Measurements from ENCODE around the gene SLC24A3. TPM values are rescaled to one million over a fixed set of nuclear protein-coding genes. Genes with fewer than 3 reads are reported as not detected.

The SLC24A3 gene
- polyA plus RNA-seq, 4 donors = 1.6 to 4.0 (median 3.8) TPM; not detected in 1

DNA sequence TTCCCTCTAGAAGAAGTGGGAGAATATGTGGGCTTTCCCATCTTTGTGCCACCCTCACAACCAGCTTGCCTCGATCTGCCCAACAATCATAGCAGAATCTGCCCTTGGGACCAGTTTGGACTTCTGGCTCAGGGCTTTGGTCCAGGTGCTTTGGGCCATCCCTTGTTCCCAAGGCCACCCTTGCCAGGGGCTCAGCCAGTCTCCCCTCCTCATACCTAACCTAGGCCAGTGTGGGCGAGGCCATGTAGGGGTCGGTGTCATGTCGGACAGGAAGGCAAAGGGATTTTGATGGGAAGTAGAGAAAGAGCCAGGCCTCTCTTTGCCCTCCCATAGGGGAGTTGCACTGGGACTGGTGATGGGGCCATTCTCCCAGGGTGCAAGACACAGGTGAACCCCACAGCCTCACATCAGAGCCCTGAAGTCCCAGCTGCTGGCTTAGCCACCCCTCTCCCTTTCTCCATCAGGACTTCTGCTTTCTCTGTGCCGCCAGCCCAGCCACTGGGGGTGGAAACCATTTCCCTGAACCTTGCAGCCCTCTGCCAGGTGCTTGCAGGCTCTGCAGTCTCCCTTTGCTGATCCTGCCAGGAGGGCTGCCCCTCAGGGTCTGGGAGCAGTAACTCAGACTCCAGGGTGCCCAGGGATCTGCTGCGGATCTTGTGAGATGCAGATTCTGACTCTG lies 60.7 kb downstream of the SLC24A3 start:
- Histone ChIP-seq H3K4me3 (ENCODE audit: low read depth in 1 of 3, low read length in 3 of 3) (no peak overlapping the region), H3K9me3 (ENCODE audit: control insufficient read depth in 2 of 2, insufficient read depth in 1 of 2, low read depth in 1 of 2, low read length in 1 of 2) (no peaks in the 10 kb centered on the region), H3K27ac (ENCODE audit: low read depth in 1 of 3, low read length in 2 of 3) (no peak overlapping the region), H3K4me1 (ENCODE audit: control insufficient read depth in 3 of 3, insufficient read depth in 2 of 3, low read depth in 1 of 3, low read length in 2 of 3) (peaks cover 0 to 17% (median 5%) of the 10 kb centered on the region in 3 donors), H3K36me3 (ENCODE audit: control insufficient read depth in 3 of 3, insufficient read depth in 2 of 3, low read depth in 1 of 3, low read length in 3 of 3) (no peaks in the 10 kb centered on the region), H3K27me3 (ENCODE audit: control insufficient read depth in 3 of 3, insufficient read depth in 3 of 3, low read length in 3 of 3) (no peaks in the 10 kb centered on the region)
- DNase-seq = no peak
- 82 to 86% (median 86%) methylated on average over 6 of the region's 6 CpGs for WGBS, 3 donors
- no peak for FAIRE-seq

DNA sequence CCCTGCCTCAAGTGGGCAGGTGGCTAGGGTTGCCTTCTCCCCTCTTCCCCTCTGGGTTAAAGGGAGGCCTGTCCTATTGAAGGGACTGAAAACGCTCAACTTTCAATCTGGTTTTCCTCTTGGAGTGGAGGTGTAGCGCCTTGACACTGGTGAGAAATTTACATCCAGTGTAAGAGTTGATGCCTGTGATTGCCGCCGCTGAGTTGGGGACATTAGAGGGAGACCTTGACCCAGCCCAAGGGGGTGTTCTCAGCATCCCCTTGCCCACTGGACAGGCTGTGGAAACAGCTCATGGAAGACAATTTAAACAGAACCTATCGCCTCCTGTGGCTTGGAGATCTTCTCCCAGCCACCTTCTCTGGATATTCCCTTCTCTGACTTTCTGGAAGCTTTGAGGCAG lies 61.6 kb downstream of the SLC24A3 start:
- DNase-seq (no peak), FAIRE-seq (no peak)
- Histone ChIP-seq H3K27me3 (ENCODE audit: control insufficient read depth in 3 of 3, insufficient read depth in 3 of 3, low read length in 3 of 3) (no peaks in the 10 kb centered on the region), H3K27ac (ENCODE audit: low read depth in 1 of 3, low read length in 2 of 3) (peak overlapping the region in 1 of 3 donors; percentile 3), H3K4me3 (ENCODE audit: low read depth in 1 of 3, low read length in 3 of 3) (no peak overlapping the region), H3K4me1 (ENCODE audit: control insufficient read depth in 3 of 3, insufficient read depth in 2 of 3, low read depth in 1 of 3, low read length in 2 of 3) (peaks cover 0 to 17% (median 5%) of the 10 kb centered on the region in 3 donors), H3K9me3 (ENCODE audit: control insufficient read depth in 2 of 2, insufficient read depth in 1 of 2, low read depth in 1 of 2, low read length in 1 of 2) (no peaks in the 10 kb centered on the region), H3K36me3 (ENCODE audit: control insufficient read depth in 3 of 3, insufficient read depth in 2 of 3, low read depth in 1 of 3, low read length in 3 of 3) (no peaks in the 10 kb centered on the region)
- WGBS, 3 donors = 89 to 92% (median 90%) methylated on average over 5 of the region's 5 CpGs

DNA sequence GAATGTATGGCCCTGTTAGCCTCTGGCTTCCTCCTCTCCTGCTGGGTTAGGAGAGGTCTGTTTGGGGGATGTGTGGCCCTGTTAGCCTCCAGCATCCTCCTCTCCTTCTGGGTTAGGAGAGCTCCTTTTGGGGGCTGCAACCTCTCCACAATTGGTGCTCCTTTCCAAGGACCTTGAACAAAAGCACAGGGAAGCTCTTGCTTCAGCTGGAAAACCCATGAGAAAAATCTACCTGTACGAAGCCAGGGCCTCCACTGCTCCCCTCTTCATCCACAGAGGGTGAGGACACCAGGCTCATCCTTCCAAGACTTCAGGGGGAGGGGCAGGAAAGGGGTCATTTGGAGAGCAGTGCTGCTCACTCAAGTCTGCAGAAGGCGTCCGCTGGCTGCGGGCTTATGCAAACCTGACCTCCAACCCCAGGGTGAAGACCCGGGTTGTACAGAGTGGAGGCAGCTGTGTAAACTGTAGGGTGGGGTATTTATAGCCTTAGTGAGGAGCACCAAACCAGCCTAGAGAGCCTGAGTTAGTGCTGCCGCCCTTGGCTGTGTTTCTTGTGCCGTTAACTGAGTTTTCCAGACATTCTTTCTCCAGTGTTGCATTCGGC lies 62.1 kb downstream of the SLC24A3 start:
- DNase-seq = peak in 1 of 2 donors; percentile 6
- H3K4me3 ChIP-seq (ENCODE audit: low read depth in 1 of 3, low read length in 3 of 3) = no peak overlapping the region
- WGBS, 3 donors = 16 to 37% (median 30%) methylated on average over 8 of the region's 8 CpGs
- no peaks in the 10 kb centered on the region for H3K27me3 ChIP-seq (ENCODE audit: control insufficient read depth in 3 of 3, insufficient read depth in 3 of 3, low read length in 3 of 3)
- FAIRE-seq = no peak
- H3K36me3 ChIP-seq (ENCODE audit: control insufficient read depth in 3 of 3, insufficient read depth in 2 of 3, low read depth in 1 of 3, low read length in 3 of 3) = no peaks in the 10 kb centered on the region
- no peaks in the 10 kb centered on the region for H3K9me3 ChIP-seq (ENCODE audit: control insufficient read depth in 2 of 2, insufficient read depth in 1 of 2, low read depth in 1 of 2, low read length in 1 of 2)
- H3K27ac ChIP-seq (ENCODE audit: low read depth in 1 of 3, low read length in 2 of 3) = peak overlapping the region in 2 of 3 donors; percentile 3 to 61
- peaks cover 0 to 17% (median 5%) of the 10 kb centered on the region in 3 donors for H3K4me1 ChIP-seq (ENCODE audit: control insufficient read depth in 3 of 3, insufficient read depth in 2 of 3, low read depth in 1 of 3, low read length in 2 of 3)

DNA sequence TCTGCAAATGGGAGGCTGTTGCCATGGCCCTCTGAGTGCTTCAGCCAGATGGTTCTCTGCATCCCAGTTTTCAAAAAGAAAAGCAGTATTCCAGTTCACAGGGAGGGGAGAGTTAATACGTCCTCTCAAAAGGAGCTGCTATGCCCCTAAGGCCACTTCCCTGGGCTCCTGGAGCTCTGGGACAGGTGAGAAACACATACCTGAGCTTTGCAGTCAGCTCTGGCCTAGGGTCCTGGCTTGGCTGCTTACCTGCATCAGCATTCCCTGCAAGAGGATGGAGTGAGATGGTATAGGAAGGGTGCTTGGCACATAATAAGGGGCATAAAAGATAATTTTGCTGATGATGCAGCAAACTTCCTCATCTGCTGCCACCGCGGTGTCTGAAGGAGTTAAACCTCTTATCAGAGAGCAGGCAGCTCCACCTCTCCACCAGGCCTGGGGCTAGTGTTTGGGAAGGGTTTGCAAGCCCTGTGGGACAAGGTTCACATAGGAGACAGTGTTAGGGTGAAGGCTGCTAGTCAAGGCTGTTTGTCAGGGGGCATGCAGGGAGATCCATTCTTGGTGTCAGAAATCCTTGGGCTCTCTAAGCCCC lies 62.7 kb downstream of the SLC24A3 start:
- no peak for FAIRE-seq
- Histone ChIP-seq H3K36me3 (ENCODE audit: control insufficient read depth in 3 of 3, insufficient read depth in 2 of 3, low read depth in 1 of 3, low read length in 3 of 3) (no peaks in the 10 kb centered on the region), H3K27me3 (ENCODE audit: control insufficient read depth in 3 of 3, insufficient read depth in 3 of 3, low read length in 3 of 3) (no peaks in the 10 kb centered on the region), H3K4me3 (ENCODE audit: low read depth in 1 of 3, low read length in 3 of 3) (no peak overlapping the region), H3K9me3 (ENCODE audit: control insufficient read depth in 2 of 2, insufficient read depth in 1 of 2, low read depth in 1 of 2, low read length in 1 of 2) (no peaks in the 10 kb centered on the region), H3K4me1 (ENCODE audit: control insufficient read depth in 3 of 3, insufficient read depth in 2 of 3, low read depth in 1 of 3, low read length in 2 of 3) (peaks cover 0 to 17% (median 3%) of the 10 kb centered on the region in 3 donors), H3K27ac (ENCODE audit: low read depth in 1 of 3, low read length in 2 of 3) (peak overlapping the region in 2 of 3 donors; percentile 61 to 63)
- DNase-seq = no peak
- WGBS, 3 donors = 10 to 29% (median 23%) methylated on average over 3 of the region's 3 CpGs

DNA sequence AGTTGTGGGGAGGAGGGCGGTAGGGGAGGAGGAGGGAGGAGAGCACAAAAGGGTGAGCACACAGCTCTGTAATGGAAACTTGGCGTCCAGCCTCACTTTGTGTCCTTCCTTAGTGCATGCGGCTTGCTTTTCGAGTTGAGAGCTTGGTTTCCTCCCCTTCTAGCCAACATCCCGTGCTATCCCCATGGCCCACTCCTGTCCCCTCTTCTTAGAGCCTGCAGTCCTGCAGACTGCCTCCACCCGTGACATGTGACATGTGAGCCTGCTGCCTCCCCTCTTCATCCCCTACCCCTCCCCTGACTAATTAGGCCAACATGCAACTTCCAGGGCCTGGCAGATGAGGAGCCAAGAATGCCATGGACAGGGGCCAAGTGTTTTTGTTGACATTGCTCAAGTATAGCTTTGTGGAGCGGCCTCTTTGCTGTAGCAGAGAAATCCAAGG lies 63.2 kb downstream of the SLC24A3 start:
- 14 to 32% (median 20%) methylated on average over 7 of the region's 7 CpGs for WGBS, 3 donors
- H3K27ac ChIP-seq (ENCODE audit: low read depth in 1 of 3, low read length in 2 of 3) = peak overlapping the region in 2 of 3 donors; percentile 61 to 63
- H3K4me3 ChIP-seq (ENCODE audit: low read depth in 1 of 3, low read length in 3 of 3) = no peak overlapping the region
- FAIRE-seq = no peak
- no peaks in the 10 kb centered on the region for H3K9me3 ChIP-seq (ENCODE audit: control insufficient read depth in 2 of 2, insufficient read depth in 1 of 2, low read depth in 1 of 2, low read length in 1 of 2)
- DNase-seq = peak; percentile 49 to 54
- peaks cover 0 to 17% (median 3%) of the 10 kb centered on the region in 3 donors for H3K4me1 ChIP-seq (ENCODE audit: control insufficient read depth in 3 of 3, insufficient read depth in 2 of 3, low read depth in 1 of 3, low read length in 2 of 3)
- no peaks in the 10 kb centered on the region for H3K27me3 ChIP-seq (ENCODE audit: control insufficient read depth in 3 of 3, insufficient read depth in 3 of 3, low read length in 3 of 3)
- H3K36me3 ChIP-seq (ENCODE audit: control insufficient read depth in 3 of 3, insufficient read depth in 2 of 3, low read depth in 1 of 3, low read length in 3 of 3) = no peaks in the 10 kb centered on the region

DNA sequence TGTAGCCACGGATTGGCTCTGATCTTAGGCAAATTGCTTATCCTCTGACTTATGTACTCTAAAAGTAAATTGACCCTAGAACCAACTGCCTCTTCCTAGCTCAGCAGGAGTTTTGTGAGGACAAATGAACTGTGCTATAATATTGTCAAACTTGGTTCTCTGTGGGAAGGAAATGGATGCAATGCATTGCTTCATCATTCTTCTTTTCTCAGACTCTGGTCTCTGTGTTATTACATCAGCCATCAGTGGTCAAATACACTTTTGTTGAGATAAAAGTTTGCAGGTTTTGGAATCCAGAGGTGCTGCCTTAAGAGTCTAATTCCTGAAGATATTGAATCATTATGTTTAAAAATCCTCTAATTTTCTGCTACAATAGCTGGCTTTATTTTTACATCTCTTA lies 64.9 kb downstream of the SLC24A3 start:
- Histone ChIP-seq H3K27me3 (ENCODE audit: control insufficient read depth in 3 of 3, insufficient read depth in 3 of 3, low read length in 3 of 3) (no peaks in the 10 kb centered on the region), H3K4me3 (ENCODE audit: low read depth in 1 of 3, low read length in 3 of 3) (no peak overlapping the region), H3K9me3 (ENCODE audit: control insufficient read depth in 2 of 2, insufficient read depth in 1 of 2, low read depth in 1 of 2, low read length in 1 of 2) (no peaks in the 10 kb centered on the region), H3K4me1 (ENCODE audit: control insufficient read depth in 3 of 3, insufficient read depth in 2 of 3, low read depth in 1 of 3, low read length in 2 of 3) (peaks cover 0 to 17% (median 3%) of the 10 kb centered on the region in 3 donors), H3K27ac (ENCODE audit: low read depth in 1 of 3, low read length in 2 of 3) (no peak overlapping the region), H3K36me3 (ENCODE audit: control insufficient read depth in 3 of 3, insufficient read depth in 2 of 3, low read depth in 1 of 3, low read length in 3 of 3) (peaks cover 0 to 2% (median 0%) of the 10 kb centered on the region in 3 donors)
- 74 to 76% (median 75%) methylated on average over 1 of the region's 1 CpG for WGBS, 3 donors
- FAIRE-seq (no peak), DNase-seq (no peak)

DNA sequence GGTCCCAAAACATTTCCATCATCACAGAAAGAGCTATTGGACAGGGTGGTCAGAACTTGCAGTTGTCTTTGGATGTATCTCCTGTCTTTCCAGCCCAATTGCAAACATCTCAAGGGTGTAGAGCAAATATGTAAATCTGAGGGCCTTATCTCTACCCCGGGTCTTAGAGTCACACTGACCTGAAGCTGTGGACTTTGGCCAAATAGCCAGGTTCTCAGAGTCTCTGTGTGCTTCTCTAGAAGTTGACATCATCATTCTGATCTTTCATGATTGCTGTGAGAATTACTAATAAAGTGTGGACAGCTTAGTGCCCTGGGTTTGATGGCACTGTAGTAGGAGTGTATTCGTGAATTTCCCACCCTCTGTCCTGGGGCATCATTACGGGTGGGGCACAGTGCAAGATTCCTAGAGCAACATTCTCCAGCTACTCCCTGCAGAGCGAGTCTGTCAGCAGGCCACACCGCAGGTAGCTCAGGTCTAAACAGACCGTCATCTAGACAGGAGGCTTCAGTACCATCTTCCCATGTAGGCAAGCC lies 71.1 kb downstream of the SLC24A3 start:
- 64 to 80% (median 76%) methylated on average over 6 of the region's 6 CpGs for WGBS, 3 donors
- Histone ChIP-seq H3K36me3 (ENCODE audit: control insufficient read depth in 3 of 3, insufficient read depth in 2 of 3, low read depth in 1 of 3, low read length in 3 of 3) (peaks cover 0 to 2% (median 0%) of the 10 kb centered on the region in 3 donors), H3K27me3 (ENCODE audit: control insufficient read depth in 3 of 3, insufficient read depth in 3 of 3, low read length in 3 of 3) (no peaks in the 10 kb centered on the region), H3K4me3 (ENCODE audit: low read depth in 1 of 3, low read length in 3 of 3) (no peak overlapping the region), H3K27ac (ENCODE audit: low read depth in 1 of 3, low read length in 2 of 3) (no peak overlapping the region), H3K9me3 (ENCODE audit: control insufficient read depth in 2 of 2, insufficient read depth in 1 of 2, low read depth in 1 of 2, low read length in 1 of 2) (no peaks in the 10 kb centered on the region), H3K4me1 (ENCODE audit: control insufficient read depth in 3 of 3, insufficient read depth in 2 of 3, low read depth in 1 of 3, low read length in 2 of 3) (peaks cover 0 to 3% (median 0%) of the 10 kb centered on the region in 3 donors)
- FAIRE-seq = no peak
- peak in 1 of 2 donors; percentile 8 for DNase-seq

DNA sequence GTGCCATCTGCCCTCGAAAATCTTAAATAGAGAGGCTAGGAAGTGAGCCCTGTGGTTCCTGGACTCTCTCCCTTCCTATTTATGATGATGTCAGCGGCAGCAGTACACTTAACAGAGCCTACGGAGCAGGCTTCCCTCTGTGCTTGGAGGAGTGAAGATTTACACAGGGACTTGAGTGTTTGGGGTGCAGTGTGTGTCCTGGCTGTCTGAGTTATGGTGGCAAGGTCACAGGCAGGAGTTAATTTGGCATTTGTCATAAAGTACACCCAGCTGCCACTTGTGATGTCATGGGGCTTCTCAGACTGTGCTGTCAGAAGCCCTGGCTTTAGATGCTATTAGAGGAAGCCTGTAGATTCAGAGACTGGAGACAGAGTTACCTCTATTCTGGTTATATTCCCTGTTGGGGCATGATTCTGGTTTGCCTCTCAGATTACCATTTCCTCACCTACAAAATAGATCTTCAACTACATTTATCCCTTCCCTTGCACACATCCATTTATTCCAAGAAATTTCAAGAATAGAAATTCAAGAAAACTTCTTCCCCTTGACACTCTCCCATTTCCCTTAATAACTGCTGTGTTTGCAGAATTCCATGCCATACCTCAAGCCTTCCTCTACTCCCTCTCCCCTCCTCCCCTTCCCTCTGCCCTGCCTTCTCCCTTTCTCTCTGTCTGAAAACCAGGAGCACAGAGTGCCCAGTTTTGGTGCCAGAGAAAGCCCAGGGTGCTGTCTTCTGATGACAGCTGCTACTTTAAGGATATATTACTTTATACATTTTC lies 72.1 kb downstream of the SLC24A3 start:
- 55 to 73% (median 67%) methylated on average over 3 of the region's 3 CpGs for WGBS, 3 donors
- no peak for FAIRE-seq
- Histone ChIP-seq H3K9me3 (ENCODE audit: control insufficient read depth in 2 of 2, insufficient read depth in 1 of 2, low read depth in 1 of 2, low read length in 1 of 2) (no peaks in the 10 kb centered on the region), H3K27me3 (ENCODE audit: control insufficient read depth in 3 of 3, insufficient read depth in 3 of 3, low read length in 3 of 3) (no peaks in the 10 kb centered on the region), H3K27ac (ENCODE audit: low read depth in 1 of 3, low read length in 2 of 3) (no peak overlapping the region), H3K36me3 (ENCODE audit: control insufficient read depth in 3 of 3, insufficient read depth in 2 of 3, low read depth in 1 of 3, low read length in 3 of 3) (peaks cover 0 to 2% (median 0%) of the 10 kb centered on the region in 3 donors), H3K4me3 (ENCODE audit: low read depth in 1 of 3, low read length in 3 of 3) (no peak overlapping the region), H3K4me1 (ENCODE audit: control insufficient read depth in 3 of 3, insufficient read depth in 2 of 3, low read depth in 1 of 3, low read length in 2 of 3) (peaks cover 0 to 3% (median 0%) of the 10 kb centered on the region in 3 donors)
- DNase-seq = no peak
